22Rv1 (cell line): Measurements from ENCODE around the gene TRIM10.

ENCODE experiments used
- CTCF ChIP-seq: fragments of 450-650 bp; IDR thresholded peaks from 2 replicates; pipeline ENCODE4 v1.5.1; 2017; ENCODE audit warnings: mild to moderate bottlenecking
- ZFX ChIP-seq: fragments of 450-650 bp; IDR thresholded peaks from 2 replicates; pipeline ENCODE4 v1.6.1; 2017; ENCODE audit warnings: antibody characterized with exemption, borderline replicate concordance

GRCh38 chr6:30155520-30156261 lies 5.3 kb downstream of the TRIM10 start:
- TF ChIP-seq CTCF (no peak), ZFX (no peak)
